Activated naive CD8-positive, alpha-beta T cell treated with anti-CD3 and anti-CD28 coated beads, Interleukin-2, amount 50 U/mL, for 24 hours (primary cell): ENCODE measurements around the gene CRMP1.

ENCODE experiments used
- ATAC-seq: fragments of 150-1000 bp; cut with Tn5 transposase; one replicate; pipeline ENCODE4 v1.10.0; 2021
- DNase-seq: peaks from one replicate; pipeline ENCODE4 v3.0.0; 2021
- H3K27ac Mint-ChIP-seq: one replicate; pipeline ENCODE4 v1.8.0; 2021; ENCODE audit warnings: mild to moderate bottlenecking, mixed read lengths
- H3K27me3 Mint-ChIP-seq: one replicate; pipeline ENCODE4 v1.8.0; 2021; ENCODE audit warnings: mixed read lengths
- H3K36me3 Mint-ChIP-seq: one replicate; pipeline ENCODE4 v1.8.0; 2021; ENCODE audit warnings: low read depth, mixed read lengths
- H3K4me1 Mint-ChIP-seq: one replicate; pipeline ENCODE4 v1.8.0; 2021; ENCODE audit warnings: mixed read lengths
- H3K4me3 Mint-ChIP-seq: one replicate; pipeline ENCODE4 v1.8.0; 2021; ENCODE audit warnings: mild to moderate bottlenecking, moderate library complexity, mixed read lengths
- H3K9me3 Mint-ChIP-seq: one replicate; pipeline ENCODE4 v1.8.0; 2021; ENCODE audit warnings: mixed read lengths

CRMP1 gene

GRCh38 chr4:5887361-5888221 lies 5.3 kb downstream of the CRMP1 start:
- no peak for ATAC-seq
- H3K4me3 Mint-ChIP-seq: no peak overlapping the region
- no peak for DNase-seq
- peaks cover 63% of the 10 kb centered on the region for H3K27me3 Mint-ChIP-seq
- H3K36me3 Mint-ChIP-seq: peaks cover 2% of the 10 kb centered on the region
- no peak overlapping the region for H3K27ac Mint-ChIP-seq
- H3K4me1 Mint-ChIP-seq: peaks cover 10% of the 10 kb centered on the region
- H3K9me3 Mint-ChIP-seq: no peaks in the 10 kb centered on the region

DNA sequence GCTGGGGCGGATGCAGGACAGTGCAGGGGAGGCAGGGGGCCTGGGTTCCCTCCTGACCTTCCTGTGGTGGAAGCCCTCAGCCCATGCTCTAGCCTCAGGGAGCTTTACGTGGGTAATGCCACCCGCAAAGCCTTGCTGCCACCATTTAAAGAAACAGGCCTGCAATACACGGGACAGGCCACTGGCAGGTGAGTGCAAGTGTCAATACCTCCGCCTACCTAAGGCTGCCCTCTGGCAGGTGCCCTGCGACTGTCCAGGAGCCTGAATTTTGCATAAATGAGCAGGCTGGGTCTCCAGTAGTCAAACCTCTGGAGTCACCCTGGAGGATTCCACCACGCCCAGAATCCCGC lies 5.9 kb downstream of the CRMP1 start:
- no peak for ATAC-seq
- H3K9me3 Mint-ChIP-seq: no peaks in the 10 kb centered on the region
- no peak overlapping the region for H3K4me3 Mint-ChIP-seq
- H3K27ac Mint-ChIP-seq: no peak overlapping the region
- H3K4me1 Mint-ChIP-seq: peaks cover 10% of the 10 kb centered on the region
- H3K36me3 Mint-ChIP-seq: peaks cover 2% of the 10 kb centered on the region
- no peak for DNase-seq
- peaks cover 62% of the 10 kb centered on the region for H3K27me3 Mint-ChIP-seq

DNA sequence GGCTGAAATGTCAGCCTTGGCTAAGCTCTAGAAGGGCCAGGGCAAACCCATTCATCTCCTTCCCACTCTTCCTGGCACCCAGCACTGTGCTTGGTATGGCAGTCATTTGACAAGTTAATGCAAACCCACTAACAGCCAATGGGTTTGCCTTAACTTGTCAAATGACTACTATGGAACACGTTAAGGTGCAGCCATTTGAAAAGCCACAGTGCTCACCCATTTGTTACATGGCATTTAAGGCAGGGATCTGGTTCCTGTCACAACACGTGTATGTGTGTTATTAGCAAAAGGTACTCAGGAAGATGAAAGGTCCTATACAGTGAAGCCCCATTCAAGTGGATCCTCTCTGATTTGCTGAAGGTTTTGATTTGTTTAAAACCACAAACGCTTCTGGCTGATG lies 7.2 kb downstream of the CRMP1 start:
- DNase-seq (no peak), ATAC-seq (no peak)
- Mint-ChIP-seq H3K4me3 (no peak overlapping the region), H3K27ac (no peak overlapping the region), H3K4me1 (peaks cover 8% of the 10 kb centered on the region), H3K9me3 (no peaks in the 10 kb centered on the region), H3K36me3 (peaks cover 2% of the 10 kb centered on the region), H3K27me3 (peaks cover 53% of the 10 kb centered on the region)

DNA sequence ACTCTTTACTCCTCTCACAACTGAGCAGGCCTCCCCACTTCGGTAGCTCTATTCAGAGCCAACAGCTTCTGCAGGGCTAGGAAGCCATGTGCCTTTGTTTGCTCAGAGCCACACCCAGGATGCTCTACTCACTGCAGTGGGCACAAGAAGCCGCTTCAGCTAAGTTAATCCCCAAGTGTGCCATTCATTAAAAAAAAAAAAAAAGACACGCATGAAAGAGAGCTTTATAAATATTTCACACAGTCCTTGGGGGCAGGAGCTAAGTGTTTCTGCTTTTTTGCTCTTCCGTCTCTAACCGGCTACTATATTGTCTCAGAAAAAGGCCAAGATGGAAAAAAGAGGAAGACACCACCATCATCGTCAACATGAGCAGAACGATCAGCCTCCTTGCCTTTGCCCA lies 8.1 kb downstream of the CRMP1 start:
- H3K27me3 Mint-ChIP-seq: peaks cover 51% of the 10 kb centered on the region
- no peak overlapping the region for H3K27ac Mint-ChIP-seq
- H3K36me3 Mint-ChIP-seq: peaks cover 2% of the 10 kb centered on the region
- DNase-seq: no peak
- no peak overlapping the region for H3K4me3 Mint-ChIP-seq
- ATAC-seq: no peak
- H3K9me3 Mint-ChIP-seq: no peaks in the 10 kb centered on the region
- H3K4me1 Mint-ChIP-seq: peaks cover 8% of the 10 kb centered on the region

DNA sequence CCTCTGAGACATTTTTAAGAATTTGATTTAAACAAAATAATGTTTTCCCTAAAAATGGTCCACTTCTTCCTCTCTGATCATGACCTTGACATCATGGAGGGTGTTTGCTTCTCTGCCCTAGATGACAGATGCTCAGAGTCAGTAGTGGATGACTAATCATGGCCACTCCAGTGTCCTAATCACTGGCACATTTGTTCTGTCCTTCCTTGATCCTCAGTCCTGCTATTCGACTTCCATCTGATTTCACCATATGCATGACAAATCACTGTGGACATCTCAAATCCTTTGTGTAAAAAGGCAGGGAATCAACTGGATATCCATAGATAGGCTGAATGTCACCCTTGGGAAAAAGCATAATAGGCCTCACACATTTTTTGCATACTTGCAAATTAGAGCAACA lies 9.0 kb downstream of the CRMP1 start:
- peaks cover 47% of the 10 kb centered on the region for H3K27me3 Mint-ChIP-seq
- peaks cover 8% of the 10 kb centered on the region for H3K4me1 Mint-ChIP-seq
- no peak for DNase-seq
- no peak overlapping the region for H3K27ac Mint-ChIP-seq
- H3K4me3 Mint-ChIP-seq: no peak overlapping the region
- no peak for ATAC-seq
- H3K9me3 Mint-ChIP-seq: no peaks in the 10 kb centered on the region
- H3K36me3 Mint-ChIP-seq: peaks cover 2% of the 10 kb centered on the region

GRCh38 chr4:5882947-5883346 lies 9.9 kb downstream of the CRMP1 start:
- no peak overlapping the region for H3K4me3 Mint-ChIP-seq
- peaks cover 5% of the 10 kb centered on the region for H3K4me1 Mint-ChIP-seq
- peaks cover 47% of the 10 kb centered on the region for H3K27me3 Mint-ChIP-seq
- no peak overlapping the region for H3K27ac Mint-ChIP-seq
- ATAC-seq: no peak
- no peaks in the 10 kb centered on the region for H3K36me3 Mint-ChIP-seq
- no peaks in the 10 kb centered on the region for H3K9me3 Mint-ChIP-seq
- no peak for DNase-seq

GRCh38 chr4:5881340-5881739 lies 11.5 kb downstream of the CRMP1 start:
- no peaks in the 10 kb centered on the region for H3K9me3 Mint-ChIP-seq
- H3K27me3 Mint-ChIP-seq: peaks cover 38% of the 10 kb centered on the region
- H3K4me3 Mint-ChIP-seq: no peak overlapping the region
- ATAC-seq: no peak
- peaks cover 3% of the 10 kb centered on the region for H3K4me1 Mint-ChIP-seq
- DNase-seq: no peak
- H3K27ac Mint-ChIP-seq: no peak overlapping the region
- no peaks in the 10 kb centered on the region for H3K36me3 Mint-ChIP-seq

GRCh38 chr4:5878359-5878758 lies 14.5 kb downstream of the CRMP1 start:
- H3K4me1 Mint-ChIP-seq: no peaks in the 10 kb centered on the region
- no peak overlapping the region for H3K4me3 Mint-ChIP-seq
- ATAC-seq (no peak), DNase-seq (no peak)
- peaks cover 5% of the 10 kb centered on the region for H3K9me3 Mint-ChIP-seq
- H3K36me3 Mint-ChIP-seq: no peaks in the 10 kb centered on the region
- peaks cover 19% of the 10 kb centered on the region for H3K27me3 Mint-ChIP-seq
- no peak overlapping the region for H3K27ac Mint-ChIP-seq

DNA sequence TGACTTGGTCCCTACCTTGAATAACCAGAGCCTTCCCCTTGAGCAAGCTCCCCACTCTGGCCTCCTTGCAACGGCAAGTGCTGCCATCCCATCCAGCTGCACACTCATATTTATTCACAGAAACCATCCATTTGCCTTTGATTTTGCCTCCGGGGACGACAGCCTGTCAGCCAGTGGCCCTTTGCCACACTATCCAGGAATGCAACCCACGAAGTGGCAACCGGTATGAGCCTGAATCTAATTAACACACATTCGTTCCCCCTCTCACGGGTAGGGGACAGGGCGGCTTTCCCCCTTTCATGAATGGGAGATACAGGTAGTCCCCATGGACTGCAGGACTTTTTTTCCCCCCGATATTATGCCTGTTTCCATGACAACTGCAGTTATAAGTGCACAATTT lies 15.5 kb downstream of the CRMP1 start:
- peaks cover 5% of the 10 kb centered on the region for H3K9me3 Mint-ChIP-seq
- H3K27ac Mint-ChIP-seq: no peak overlapping the region

DNA sequence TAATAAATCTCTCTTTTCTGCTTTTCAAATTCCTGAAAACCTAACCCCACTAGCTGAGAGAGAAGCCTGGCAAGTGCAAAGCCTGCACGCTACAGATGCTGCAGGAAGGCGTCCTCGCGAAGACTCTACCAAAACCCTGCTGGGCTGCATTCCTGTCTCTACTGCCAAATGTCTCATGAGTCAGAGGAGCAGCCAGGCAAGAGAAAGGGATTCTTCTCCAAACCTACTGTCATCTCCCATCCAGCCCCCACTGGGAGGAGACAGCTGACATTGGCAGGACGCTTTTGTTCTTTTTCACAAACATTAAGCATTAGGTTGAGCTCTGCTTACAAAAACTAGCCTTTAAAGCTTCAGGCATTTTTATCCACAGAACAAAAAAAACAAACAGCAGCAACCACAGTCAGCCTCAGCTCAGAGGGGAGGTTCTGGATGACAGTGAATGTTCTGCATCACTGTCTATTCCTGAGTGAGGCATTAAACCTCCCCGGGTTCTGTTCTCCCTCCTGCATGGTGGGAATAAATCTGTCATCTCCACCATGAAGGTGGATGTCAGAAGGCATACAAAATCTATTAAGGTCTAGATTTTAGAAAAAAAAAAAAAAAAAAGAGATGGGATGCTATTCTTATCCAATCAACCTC lies 18.0 kb downstream of the CRMP1 start:
- Mint-ChIP-seq H3K27ac (no peak overlapping the region), H3K4me1 (peaks cover 4% of the 10 kb centered on the region), H3K27me3 (peaks cover 18% of the 10 kb centered on the region), H3K36me3 (no peaks in the 10 kb centered on the region), H3K4me3 (no peak overlapping the region), H3K9me3 (peaks cover 5% of the 10 kb centered on the region)
- DNase-seq (no peak), ATAC-seq (no peak)

More for the DNA sequence above, 15.5 kb downstream of the CRMP1 start:
- Mint-ChIP-seq H3K4me1 (no peaks in the 10 kb centered on the region), H3K36me3 (no peaks in the 10 kb centered on the region), H3K4me3 (no peak overlapping the region), H3K27me3 (peaks cover 17% of the 10 kb centered on the region)
- DNase-seq (no peak), ATAC-seq (no peak)

DNA sequence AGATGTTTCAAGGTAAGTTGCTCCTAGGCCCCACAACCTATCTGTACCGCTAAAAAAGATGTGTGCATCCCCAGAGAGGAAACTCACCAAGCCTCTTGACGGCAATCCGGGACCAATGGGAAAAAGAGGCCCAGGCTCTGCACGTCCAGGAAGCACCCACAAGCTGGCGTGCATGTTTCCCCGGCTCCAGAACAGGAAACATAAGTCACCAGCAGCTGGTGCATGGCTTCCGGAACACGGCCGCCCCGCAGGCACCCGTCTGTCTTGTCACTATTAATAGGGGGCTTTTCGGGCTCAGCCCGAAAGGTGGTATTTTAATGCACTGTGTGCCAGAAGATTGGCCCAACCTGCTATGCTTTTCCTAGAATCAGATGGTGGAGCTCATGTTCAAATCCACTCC lies 22.2 kb downstream of the CRMP1 start:
- DNase-seq: no peak
- H3K4me1 Mint-ChIP-seq: peaks cover 17% of the 10 kb centered on the region
- no peaks in the 10 kb centered on the region for H3K36me3 Mint-ChIP-seq
- peaks cover 10% of the 10 kb centered on the region for H3K27me3 Mint-ChIP-seq
- H3K27ac Mint-ChIP-seq: no peak overlapping the region
- ATAC-seq: no peak
- H3K4me3 Mint-ChIP-seq: no peak overlapping the region
- H3K9me3 Mint-ChIP-seq: peaks cover 5% of the 10 kb centered on the region

- DNase-seq: no peak
- Mint-ChIP-seq H3K9me3 (peaks cover 5% of the 10 kb centered on the region), H3K4me3 (no peak overlapping the region), H3K27ac (no peak overlapping the region), H3K27me3 (peaks cover 11% of the 10 kb centered on the region), H3K4me1 (peaks cover 19% of the 10 kb centered on the region), H3K36me3 (no peaks in the 10 kb centered on the region)
- no peak for ATAC-seq
Measured at GRCh38 chr4:5869966-5870619, 22.8 kb downstream of the CRMP1 start.

DNA sequence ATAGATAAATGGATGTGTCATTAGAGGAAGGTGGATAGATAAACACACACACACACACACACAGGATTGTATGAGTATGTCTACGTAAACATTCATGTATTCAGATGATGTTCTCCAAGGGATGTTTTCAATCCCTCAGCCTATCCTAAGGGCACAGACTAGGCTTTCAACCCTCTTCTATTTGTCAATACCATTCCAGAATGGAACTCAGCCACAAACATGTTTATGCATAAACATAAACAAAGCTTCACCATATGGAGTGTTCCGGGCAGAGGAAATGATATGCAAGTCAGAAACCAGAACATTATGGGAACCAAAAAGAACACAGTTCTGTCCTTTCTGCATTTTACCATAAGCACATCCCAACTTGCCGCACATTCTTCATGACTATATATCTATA lies 25.0 kb downstream of the CRMP1 start:
- no peak for ATAC-seq
- Mint-ChIP-seq H3K9me3 (no peaks in the 10 kb centered on the region), H3K36me3 (no peaks in the 10 kb centered on the region)

GRCh38 chr4:5866841-5867813 lies 25.8 kb downstream of the CRMP1 start:
- no peak overlapping the region for H3K27ac Mint-ChIP-seq
- peaks cover 22% of the 10 kb centered on the region for H3K27me3 Mint-ChIP-seq
- DNase-seq: no peak
- peaks cover 27% of the 10 kb centered on the region for H3K4me1 Mint-ChIP-seq
- H3K9me3 Mint-ChIP-seq: no peaks in the 10 kb centered on the region
- no peaks in the 10 kb centered on the region for H3K36me3 Mint-ChIP-seq
- ATAC-seq: no peak
- no peak overlapping the region for H3K4me3 Mint-ChIP-seq

More for the DNA sequence above, 25.0 kb downstream of the CRMP1 start:
- H3K27ac Mint-ChIP-seq: no peak overlapping the region
- peaks cover 18% of the 10 kb centered on the region for H3K27me3 Mint-ChIP-seq
- no peak overlapping the region for H3K4me3 Mint-ChIP-seq
- no peak for DNase-seq
- peaks cover 27% of the 10 kb centered on the region for H3K4me1 Mint-ChIP-seq
